Tibial nerve (tissue), 4 donors: ENCODE measurements around the gene FOXB2. TPM values are rescaled to one million over a fixed set of nuclear protein-coding genes. Genes with fewer than 3 reads are reported as not detected.
A peak's percentile ranks its signal among the peaks of the same experiment; 100 is the strongest.

ENCODE experiments used
- DNase-seq, 2 donors: peaks; one replicate each; pipeline ENCODE4 v3.0.0-alpha.2; 2019; ENCODE audit warnings: low spot score in 2 of 2
- H3K27ac ChIP-seq, 4 donors: fragments of 200-600 bp; sonication (generic) in 3 of 4; one replicate each; pipeline ENCODE4 v1.5.1; 2017 to 2019; ENCODE audit warnings: mild to moderate bottlenecking in 1 of 4
- H3K27me3 ChIP-seq, 2 donors: fragments of 200-600 bp; sonication (generic) in 1 of 2; one replicate each; pipeline versions ENCODE4 v1.5.1 to v1.6.0; 2017 to 2019
- H3K36me3 ChIP-seq, 3 donors: fragments of 200-600 bp; sonication (generic); one replicate each; pipeline ENCODE4 v1.5.1; 2018 to 2019
- H3K4me1 ChIP-seq, 4 donors: fragments of 200-600 bp; sonication (generic) in 3 of 4; one replicate each; pipeline ENCODE4 v1.5.1; 2017 to 2019
- H3K4me3 ChIP-seq, 4 donors: fragments of 200-600 bp; sonication (generic) in 3 of 4; one replicate each; pipeline ENCODE4 v1.5.1; 2017 to 2019; ENCODE audit warnings: mild to moderate bottlenecking in 1 of 4, moderate library complexity in 1 of 4
- H3K9me3 ChIP-seq, 4 donors: fragments of 200-600 bp; sonication (generic) in 3 of 4; one replicate each; pipeline ENCODE4 v1.5.1; 2017 to 2019
- CTCF ChIP-seq, 5 experiments: fragments of 200-600 bp in 3 of 5; fragments of 450-650 bp in 2 of 5; sonication (generic) in 3 of 5; IDR thresholded peaks; one replicate each; pipeline ENCODE4 v1.5.1; 2016 to 2019; ENCODE audit warnings: antibody characterized with exemption in 5 of 5, mild to moderate bottlenecking in 3 of 5, moderate library complexity in 2 of 5
- EP300 ChIP-seq, 2 donors: sonication (generic); formaldehyde crosslinking; IDR thresholded peaks; one replicate each; pipeline ENCODE4 v1.6.1; 2017; ENCODE audit warnings: antibody characterized with exemption in 2 of 2, mild to moderate bottlenecking in 1 of 2
- POLR2A ChIP-seq, 2 donors: fragments of 450-650 bp; IDR thresholded peaks; one replicate each; pipeline ENCODE4 v1.6.1; 2017; ENCODE audit warnings: antibody characterized with exemption in 2 of 2, mild to moderate bottlenecking in 2 of 2, moderate library complexity in 2 of 2
- WGBS, 2 donors: methylation state at CpG; one replicate each; pipeline ENCODE4 v1.1.5; 2018; 5-methylcytosine and 5-hydroxymethylcytosine counted together
- total RNA-seq, 4 donors: library from RNA; depleted of rRNA; stranded (reverse); fragments of >200 nt; gene quantifications; one replicate each; pipeline ENCODE4 v1.1.0, GENCODE V29; 2016

The FOXB2 gene
- total RNA-seq, 4 donors from 2014 or later = not detected

GRCh38 chr9:77021291-77021894 lies 1.9 kb downstream of the FOXB2 start:
- Histone ChIP-seq H3K27ac (no peak overlapping the region), H3K4me1 (peaks cover 0 to 63% (median 15%) of the 10 kb centered on the region in 4 donors), H3K9me3 (no peaks in the 10 kb centered on the region), H3K27me3 (peaks cover 9 to 97% of the 10 kb centered on the region in 2 donors), H3K4me3 (no peak overlapping the region), H3K36me3 (no peaks in the 10 kb centered on the region)
- 4 to 5% methylated on average over 22 of the region's 22 CpGs for WGBS, 2 donors
- TF ChIP-seq EP300 (IDR thresholded peaks at IDR 0.05) (peak in 1 of 2 donors; percentile 62), POLR2A (IDR thresholded peaks at IDR 0.05) (no peak)
- DNase-seq = no peak

GRCh38 chr9:77021922-77022782 lies 2.7 kb downstream of the FOXB2 start:
- Histone ChIP-seq H3K9me3 (no peaks in the 10 kb centered on the region), H3K36me3 (no peaks in the 10 kb centered on the region), H3K27ac (no peak overlapping the region), H3K27me3 (peaks cover 9 to 97% of the 10 kb centered on the region in 2 donors), H3K4me1 (peaks cover 0 to 56% (median 15%) of the 10 kb centered on the region in 4 donors), H3K4me3 (peak overlapping the region in 2 of 4 donors; percentile 6 to 8)
- no peak for DNase-seq
- WGBS, 2 donors = 9 to 11% methylated on average over 37 of the region's 37 CpGs
- no peak for TF ChIP-seq CTCF (IDR thresholded peaks at IDR 0.05)
- no peak for TF ChIP-seq POLR2A (IDR thresholded peaks at IDR 0.05)
- TF ChIP-seq EP300 (IDR thresholded peaks at IDR 0.05) = no peak

GRCh38 chr9:77022783-77023440 lies 3.5 kb downstream of the FOXB2 start:
- Histone ChIP-seq H3K27me3 (peaks cover 9 to 97% of the 10 kb centered on the region in 2 donors), H3K36me3 (no peaks in the 10 kb centered on the region), H3K27ac (no peak overlapping the region), H3K4me3 (no peak overlapping the region), H3K4me1 (peaks cover 0 to 50% (median 15%) of the 10 kb centered on the region in 4 donors), H3K9me3 (no peaks in the 10 kb centered on the region)
- WGBS, 2 donors = 10% methylated on average over 22 to 43 of the region's 43 CpGs
- no peak for DNase-seq
- TF ChIP-seq POLR2A (IDR thresholded peaks at IDR 0.05) = no peak
- no peak for TF ChIP-seq CTCF (IDR thresholded peaks at IDR 0.05)
- no peak for TF ChIP-seq EP300 (IDR thresholded peaks at IDR 0.05)

GRCh38 chr9:77023726-77024125 lies 4.3 kb downstream of the FOXB2 start:
- WGBS, 2 donors = 50 to 69% methylated on average over 10 of the region's 10 CpGs

More at GRCh38 chr9:77023726-77024125, 4.3 kb downstream of the FOXB2 start:
- peaks cover 9 to 96% of the 10 kb centered on the region in 2 donors for H3K27me3 ChIP-seq
- no peak overlapping the region for H3K4me3 ChIP-seq
- no peak for DNase-seq
- peaks cover 0 to 42% (median 9%) of the 10 kb centered on the region in 4 donors for H3K4me1 ChIP-seq
- H3K36me3 ChIP-seq = no peaks in the 10 kb centered on the region
- H3K9me3 ChIP-seq = no peaks in the 10 kb centered on the region
- TF ChIP-seq CTCF (IDR thresholded peaks at IDR 0.05) (no peak), POLR2A (IDR thresholded peaks at IDR 0.05) (no peak), EP300 (IDR thresholded peaks at IDR 0.05) (no peak)
- no peak overlapping the region for H3K27ac ChIP-seq
